Islet of Langerhans (tissue), 1 donor: ENCODE results near the gene TCF19.
A peak's percentile ranks its signal among the peaks of the same experiment; 100 is the strongest.
"Not testable (repeated sequence)": the region's sequence is repeated elsewhere in the genome, so short reads cannot be mapped to it uniquely, and the experiment has no call there.

ENCODE experiments used
- FAIRE-seq: peaks from one replicate; lab custom pipeline; 2011; peaks lifted over from hg19 to GRCh38; lab: Jason Lieb, UNC

TCF19 gene

GRCh38 chr6:31183859-31184258 is 25.5 kb downstream of the TCF19 start:
- FAIRE-seq, result not testable (repeated sequence)

- FAIRE-seq, result not testable (repeated sequence)
These were observed 27.3 kb downstream of the TCF19 start for GRCh38 chr6:31185695-31186051.

GRCh38 chr6:31186052-31186734 is 27.8 kb downstream of the TCF19 start:
- no peak for FAIRE-seq

- FAIRE-seq, result no peak
These were observed 29.4 kb downstream of the TCF19 start for GRCh38 chr6:31187780-31188194.

GRCh38 chr6:31189223-31189622 is 30.8 kb downstream of the TCF19 start:
- not testable (repeated sequence) for FAIRE-seq

- no peak for FAIRE-seq
These were observed 32.1 kb downstream of the TCF19 start for GRCh38 chr6:31190488-31190887.

GRCh38 chr6:31192431-31193105 is 34.2 kb downstream of the TCF19 start:
- FAIRE-seq, result not testable (repeated sequence)

- FAIRE-seq, result no peak
These were observed 34.8 kb downstream of the TCF19 start for GRCh38 chr6:31193206-31193605.

GRCh38 chr6:31194061-31194834 is 35.9 kb downstream of the TCF19 start:
- no peak for FAIRE-seq

GRCh38 chr6:31195308-31195979 is 37.1 kb downstream of the TCF19 start:
- not testable (repeated sequence) for FAIRE-seq

- not testable (repeated sequence) for FAIRE-seq
These were observed 38.0 kb downstream of the TCF19 start for GRCh38 chr6:31196251-31197022.

- no peak for FAIRE-seq
These were observed 39.3 kb downstream of the TCF19 start for GRCh38 chr6:31197559-31198305.

- FAIRE-seq, result not testable (repeated sequence)
These were observed 40.7 kb downstream of the TCF19 start for GRCh38 chr6:31199105-31199452.

- FAIRE-seq, result no peak
These were observed 44.1 kb downstream of the TCF19 start for GRCh38 chr6:31202259-31203166.

- peak; percentile 45 for FAIRE-seq
These were observed 45.1 kb downstream of the TCF19 start for GRCh38 chr6:31203345-31203979.

GRCh38 chr6:31204751-31205145 is 46.4 kb downstream of the TCF19 start:
- FAIRE-seq, result no peak

GRCh38 chr6:31205638-31206037 is 47.2 kb downstream of the TCF19 start:
- no peak for FAIRE-seq

- FAIRE-seq, result no peak
These were observed 50.1 kb downstream of the TCF19 start for GRCh38 chr6:31208506-31208905.

- no peak for FAIRE-seq
These were observed 50.7 kb downstream of the TCF19 start for GRCh38 chr6:31209137-31209536.

GRCh38 chr6:31210123-31210522 is 51.7 kb downstream of the TCF19 start:
- FAIRE-seq, result no peak
